GM23338 (cell line): ENCODE results near the gene USP8. TPM values are rescaled to one million over a fixed set of nuclear protein-coding genes. Genes with fewer than 3 reads are reported as not detected.

Experiments used
- ATAC-seq: fragments of 200-7000 bp; cut with Tn5 transposase; 3 replicates; pipeline ENCODE4 v1.9.1; 2020
- DNase-seq: peaks from one replicate; pipeline ENCODE4 v3.0.0-alpha.2; 2015; ENCODE audit warnings: low spot score
- H2AFZ ChIP-seq: fragments of 200-600 bp; sonication (generic); 2 replicates; pipeline ENCODE4 v1.8.0; 2016; ENCODE audit warnings: antibody characterized with exemption, mild to moderate bottlenecking, moderate library complexity
- H3F3A ChIP-seq: fragments of 200-600 bp; sonication (generic); replicated peaks from 2 replicates; pipeline ENCODE4 v1.8.0; 2017; ENCODE audit warnings: antibody characterized with exemption, mixed run types, low read depth
- H3K27ac ChIP-seq: fragments of 200-600 bp; sonication (generic); 2 replicates; pipeline ENCODE4 v1.6.1; 2016; ENCODE audit warnings: low read depth
- H3K27me3 ChIP-seq: fragments of 200-600 bp; sonication (generic); 2 replicates; pipeline ENCODE4 v1.8.0; 2016; ENCODE audit warnings: mild to moderate bottlenecking, mixed run types, moderate library complexity; ENCODE audit not compliant: insufficient read depth
- H3K36me3 ChIP-seq: fragments of 200-600 bp; sonication (generic); 2 replicates; pipeline ENCODE4 v1.8.0; 2016; ENCODE audit warnings: mild to moderate bottlenecking; ENCODE audit not compliant: insufficient read depth
- H3K4me1 ChIP-seq: fragments of 200-600 bp; sonication (generic); 2 replicates; pipeline ENCODE4 v1.8.0; 2016; ENCODE audit warnings: mild to moderate bottlenecking, moderate library complexity; ENCODE audit not compliant: insufficient read depth
- H3K4me2 ChIP-seq: fragments of 200-600 bp; sonication (generic); 2 replicates; pipeline ENCODE4 v1.7.1; 2017; ENCODE audit warnings: mixed run types
- H3K4me3 ChIP-seq: fragments of 200-600 bp; sonication (generic); 2 replicates; pipeline ENCODE4 v1.6.1; 2016; ENCODE audit warnings: mixed run types
- H3K79me2 ChIP-seq: fragments of 200-600 bp; sonication (generic); replicated peaks from 2 replicates; pipeline ENCODE4 v1.8.0; 2017; ENCODE audit warnings: mild to moderate bottlenecking; ENCODE audit not compliant: insufficient read depth
- H3K9me2 ChIP-seq: fragments of 200-600 bp; sonication (generic); 2 replicates; pipeline ENCODE4 v1.8.0; 2017; ENCODE audit not compliant: insufficient read depth
- H4K20me1 ChIP-seq: fragments of 200-600 bp; sonication (generic); replicated peaks from 2 replicates; pipeline ENCODE4 v1.8.0; 2017; ENCODE audit warnings: mild to moderate bottlenecking; ENCODE audit not compliant: insufficient read depth
- H3K27ac Mint-ChIP-seq: 2 replicates; pipeline ENCODE4 v1.8.0; 2020; ENCODE audit warnings: inconsistent platforms, mild to moderate bottlenecking, moderate library complexity, mixed read lengths
- H3K27me3 Mint-ChIP-seq: 3 replicates; pipeline ENCODE4 v1.8.0; 2022; ENCODE audit warnings: low read depth, mild to moderate bottlenecking, moderate library complexity, mixed read lengths, inconsistent platforms; ENCODE audit not compliant: insufficient read depth, poor library complexity
- H3K36me3 Mint-ChIP-seq: 3 replicates; pipeline ENCODE4 v1.8.0; 2021; ENCODE audit warnings: low read depth, mild to moderate bottlenecking, inconsistent platforms, moderate library complexity, mixed read lengths
- H3K4me1 Mint-ChIP-seq: 3 replicates; pipeline ENCODE4 v1.8.0; 2020; ENCODE audit warnings: mild to moderate bottlenecking, inconsistent platforms, mixed read lengths
- H3K4me3 Mint-ChIP-seq: 3 replicates; pipeline ENCODE4 v1.8.0; 2021; ENCODE audit warnings: moderate library complexity, mild to moderate bottlenecking, inconsistent platforms, mixed read lengths
- H3K9me3 Mint-ChIP-seq: 3 replicates; pipeline ENCODE4 v1.8.0; 2020; ENCODE audit warnings: moderate library complexity, mild to moderate bottlenecking, inconsistent platforms, mixed read lengths
- CREB1 ChIP-seq: fragments of 250-450 bp; sonication (Bioruptor Pico); IDR thresholded peaks from 2 replicates; pipeline ENCODE4 v1.5.0; 2020; ENCODE audit warnings: low read depth, mild to moderate bottlenecking, moderate library complexity
- EZH2 ChIP-seq: fragments of 200-600 bp; sonication (generic); IDR thresholded peaks from one replicate; pipeline ENCODE4 v1.8.0; 2017; ENCODE audit warnings: antibody characterized with exemption, mild to moderate bottlenecking, low read depth; ENCODE audit not compliant: unreplicated experiment
- EZH2phosphoT487 ChIP-seq: fragments of 200-600 bp; sonication (generic); IDR thresholded peaks from one replicate; pipeline ENCODE4 v1.8.1; 2018; ENCODE audit warnings: antibody characterized with exemption; ENCODE audit not compliant: unreplicated experiment
- JUNB ChIP-seq: IDR thresholded peaks from one replicate; pipeline ENCODE4 v1.6.1; 2016; ENCODE audit warnings: antibody characterized with exemption; ENCODE audit not compliant: unreplicated experiment
- NANOG ChIP-seq: IDR thresholded peaks from 2 replicates; pipeline ENCODE4 v1.6.1; 2016; ENCODE audit warnings: antibody characterized with exemption, borderline replicate concordance
- POLR2AphosphoS5 ChIP-seq: IDR thresholded peaks from 2 replicates; pipeline ENCODE4 v1.6.1; 2016; ENCODE audit warnings: antibody characterized with exemption, low read depth
- STAT1 ChIP-seq: IDR thresholded peaks from one replicate; pipeline ENCODE4 v1.6.1; 2016; ENCODE audit warnings: antibody characterized with exemption; ENCODE audit not compliant: unreplicated experiment
- ZNF114 ChIP-seq: fragments of 250-450 bp; sonication (Bioruptor Pico); IDR thresholded peaks from 2 replicates; pipeline ENCODE4 v1.5.0; 2020; ENCODE audit warnings: mild to moderate bottlenecking, moderate library complexity
- ZNF331 ChIP-seq: fragments of 250-450 bp; sonication (Bioruptor Pico); IDR thresholded peaks from 2 replicates; pipeline ENCODE4 v1.5.0; 2020; ENCODE audit warnings: low read depth, mild to moderate bottlenecking, moderate library complexity
- polyA plus RNA-seq: library from polyadenylated mRNA; unstranded; fragments of >200 nt; fragmentation: Nextera tagmentation; extraction: Ambion mirVana; gene quantifications from 2 replicates; pipeline ENCODE4 v1.2.1, GENCODE V29; 2016
- total RNA-seq: library from RNA; depleted of rRNA; stranded (reverse); fragments of >200 nt; shearing (Covaris generic); gene quantifications from 2 replicates; pipeline ENCODE4 v1.2.3, GENCODE V29; 2014
- TF ChIP-seq, protein P1 (sequence below): fragments of 250-450 bp; sonication (Bioruptor Pico); IDR thresholded peaks from 2 replicates; pipeline ENCODE4 v1.5.0; 2020; ENCODE audit warnings: mild to moderate bottlenecking, moderate library complexity
- TF ChIP-seq, protein P2 (sequence below): IDR thresholded peaks from one replicate; pipeline ENCODE4 v1.6.1; 2018; ENCODE audit warnings: antibody characterized with exemption; ENCODE audit not compliant: unreplicated experiment
- TF ChIP-seq, protein P3 (sequence below), 2 experiments: fragments of 200-600 bp in 1 of 2; sonication (generic) in 1 of 2; conservative IDR thresholded peaks; 2 replicates each; pipeline versions ENCODE4 v1.5.1 to v1.6.1; 2016 to 2017; ENCODE audit warnings: antibody characterized with exemption in 2 of 2, low read depth in 2 of 2, mild to moderate bottlenecking in 2 of 2, moderate library complexity in 1 of 2
- TF ChIP-seq, protein P4 (sequence below): IDR thresholded peaks from 2 replicates; pipeline ENCODE4 v1.6.1; 2016; ENCODE audit warnings: antibody characterized with exemption

USP8 gene
- total and polyA plus RNA-seq, 2 experiments from 2014 or later, result 64.8 to 68.6 TPM

DNA sequence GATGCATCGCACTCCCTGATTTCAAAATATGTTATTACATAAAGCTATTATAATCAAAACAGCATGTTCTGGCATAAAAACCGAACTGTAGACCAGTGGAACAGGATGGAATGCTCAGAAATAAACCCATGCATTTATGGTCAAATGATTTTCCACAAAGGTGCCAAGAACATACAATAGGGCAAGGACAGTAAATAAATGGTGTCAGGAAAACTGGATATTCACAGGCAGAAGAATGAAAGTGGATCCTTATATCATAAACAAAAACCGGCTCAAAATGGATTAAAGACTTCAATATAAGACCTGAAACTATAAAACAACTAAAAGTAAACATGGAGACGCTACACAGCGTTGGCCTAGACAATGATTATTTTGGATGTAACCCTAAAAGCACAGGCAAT, 99.6 kb downstream of the USP8 start:
- Histone ChIP-seq H3K9me2 (no peaks in the 10 kb centered on the region), H3K4me1 (no peaks in the 10 kb centered on the region), H4K20me1 (no peaks in the 10 kb centered on the region), H3K27me3 (no peaks in the 10 kb centered on the region), H3K4me2 (no peak overlapping the region), H3K79me2 (no peaks in the 10 kb centered on the region), H3K27ac (no peak overlapping the region), H3F3A (no peaks in the 10 kb centered on the region), H2AFZ (no peak overlapping the region), H3K36me3 (no peaks in the 10 kb centered on the region), H3K4me3 (no peak overlapping the region)
- Mint-ChIP-seq H3K4me3 (no peak overlapping the region), H3K36me3 (no peaks in the 10 kb centered on the region), H3K27ac (no peak overlapping the region), H3K27me3 (peaks cover 2% of the 10 kb centered on the region), H3K4me1 (no peaks in the 10 kb centered on the region), H3K9me3 (no peaks in the 10 kb centered on the region)
- no peak for ATAC-seq
- TF ChIP-seq POLR2AphosphoS5 (no peak), EZH2 (no peak), JUNB (no peak), CREB1 (CRISPR knock-in tag) (no peak), EZH2phosphoT487 (no peak), NANOG (no peak), ZNF114 (CRISPR knock-in tag) (no peak), STAT1 (no peak), ZNF331 (CRISPR knock-in tag) (no peak)
- TF ChIP-seq, protein P1, sequence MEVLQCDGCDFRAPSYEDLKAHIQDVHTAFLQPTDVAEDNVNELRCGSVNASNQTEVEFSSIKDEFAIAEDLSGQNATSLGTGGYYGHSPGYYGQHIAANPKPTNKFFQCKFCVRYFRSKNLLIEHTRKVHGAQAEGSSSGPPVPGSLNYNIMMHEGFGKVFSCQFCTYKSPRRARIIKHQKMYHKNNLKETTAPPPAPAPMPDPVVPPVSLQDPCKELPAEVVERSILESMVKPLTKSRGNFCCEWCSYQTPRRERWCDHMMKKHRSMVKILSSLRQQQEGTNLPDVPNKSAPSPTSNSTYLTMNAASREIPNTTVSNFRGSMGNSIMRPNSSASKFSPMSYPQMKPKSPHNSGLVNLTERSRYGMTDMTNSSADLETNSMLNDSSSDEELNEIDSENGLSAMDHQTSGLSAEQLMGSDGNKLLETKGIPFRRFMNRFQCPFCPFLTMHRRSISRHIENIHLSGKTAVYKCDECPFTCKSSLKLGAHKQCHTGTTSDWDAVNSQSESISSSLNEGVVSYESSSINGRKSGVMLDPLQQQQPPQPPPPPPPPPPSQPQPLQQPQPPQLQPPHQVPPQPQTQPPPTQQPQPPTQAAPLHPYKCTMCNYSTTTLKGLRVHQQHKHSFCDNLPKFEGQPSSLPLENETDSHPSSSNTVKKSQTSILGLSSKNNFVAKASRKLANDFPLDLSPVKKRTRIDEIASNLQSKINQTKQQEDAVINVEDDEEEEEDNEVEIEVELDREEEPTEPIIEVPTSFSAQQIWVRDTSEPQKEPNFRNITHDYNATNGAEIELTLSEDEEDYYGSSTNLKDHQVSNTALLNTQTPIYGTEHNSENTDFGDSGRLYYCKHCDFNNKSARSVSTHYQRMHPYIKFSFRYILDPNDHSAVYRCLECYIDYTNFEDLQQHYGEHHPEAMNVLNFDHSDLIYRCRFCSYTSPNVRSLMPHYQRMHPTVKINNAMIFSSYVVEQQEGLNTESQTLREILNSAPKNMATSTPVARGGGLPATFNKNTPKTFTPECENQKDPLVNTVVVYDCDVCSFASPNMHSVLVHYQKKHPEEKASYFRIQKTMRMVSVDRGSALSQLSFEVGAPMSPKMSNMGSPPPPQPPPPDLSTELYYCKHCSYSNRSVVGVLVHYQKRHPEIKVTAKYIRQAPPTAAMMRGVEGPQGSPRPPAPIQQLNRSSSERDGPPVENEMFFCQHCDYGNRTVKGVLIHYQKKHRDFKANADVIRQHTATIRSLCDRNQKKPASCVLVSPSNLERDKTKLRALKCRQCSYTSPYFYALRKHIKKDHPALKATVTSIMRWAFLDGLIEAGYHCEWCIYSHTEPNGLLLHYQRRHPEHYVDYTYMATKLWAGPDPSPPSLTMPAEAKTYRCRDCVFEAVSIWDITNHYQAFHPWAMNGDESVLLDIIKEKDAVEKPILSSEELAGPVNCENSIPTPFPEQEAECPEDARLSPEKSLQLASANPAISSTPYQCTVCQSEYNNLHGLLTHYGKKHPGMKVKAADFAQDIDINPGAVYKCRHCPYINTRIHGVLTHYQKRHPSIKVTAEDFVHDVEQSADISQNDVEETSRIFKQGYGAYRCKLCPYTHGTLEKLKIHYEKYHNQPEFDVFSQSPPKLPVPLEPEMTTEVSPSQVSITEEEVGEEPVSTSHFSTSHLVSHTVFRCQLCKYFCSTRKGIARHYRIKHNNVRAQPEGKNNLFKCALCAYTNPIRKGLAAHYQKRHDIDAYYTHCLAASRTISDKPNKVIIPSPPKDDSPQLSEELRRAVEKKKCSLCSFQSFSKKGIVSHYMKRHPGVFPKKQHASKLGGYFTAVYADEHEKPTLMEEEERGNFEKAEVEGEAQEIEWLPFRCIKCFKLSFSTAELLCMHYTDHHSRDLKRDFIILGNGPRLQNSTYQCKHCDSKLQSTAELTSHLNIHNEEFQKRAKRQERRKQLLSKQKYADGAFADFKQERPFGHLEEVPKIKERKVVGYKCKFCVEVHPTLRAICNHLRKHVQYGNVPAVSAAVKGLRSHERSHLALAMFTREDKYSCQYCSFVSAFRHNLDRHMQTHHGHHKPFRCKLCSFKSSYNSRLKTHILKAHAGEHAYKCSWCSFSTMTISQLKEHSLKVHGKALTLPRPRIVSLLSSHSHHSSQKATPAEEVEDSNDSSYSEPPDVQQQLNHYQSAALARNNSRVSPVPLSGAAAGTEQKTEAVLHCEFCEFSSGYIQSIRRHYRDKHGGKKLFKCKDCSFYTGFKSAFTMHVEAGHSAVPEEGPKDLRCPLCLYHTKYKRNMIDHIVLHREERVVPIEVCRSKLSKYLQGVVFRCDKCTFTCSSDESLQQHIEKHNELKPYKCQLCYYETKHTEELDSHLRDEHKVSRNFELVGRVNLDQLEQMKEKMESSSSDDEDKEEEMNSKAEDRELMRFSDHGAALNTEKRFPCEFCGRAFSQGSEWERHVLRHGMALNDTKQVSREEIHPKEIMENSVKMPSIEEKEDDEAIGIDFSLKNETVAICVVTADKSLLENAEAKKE, result no peak
- TF ChIP-seq, protein P2, sequence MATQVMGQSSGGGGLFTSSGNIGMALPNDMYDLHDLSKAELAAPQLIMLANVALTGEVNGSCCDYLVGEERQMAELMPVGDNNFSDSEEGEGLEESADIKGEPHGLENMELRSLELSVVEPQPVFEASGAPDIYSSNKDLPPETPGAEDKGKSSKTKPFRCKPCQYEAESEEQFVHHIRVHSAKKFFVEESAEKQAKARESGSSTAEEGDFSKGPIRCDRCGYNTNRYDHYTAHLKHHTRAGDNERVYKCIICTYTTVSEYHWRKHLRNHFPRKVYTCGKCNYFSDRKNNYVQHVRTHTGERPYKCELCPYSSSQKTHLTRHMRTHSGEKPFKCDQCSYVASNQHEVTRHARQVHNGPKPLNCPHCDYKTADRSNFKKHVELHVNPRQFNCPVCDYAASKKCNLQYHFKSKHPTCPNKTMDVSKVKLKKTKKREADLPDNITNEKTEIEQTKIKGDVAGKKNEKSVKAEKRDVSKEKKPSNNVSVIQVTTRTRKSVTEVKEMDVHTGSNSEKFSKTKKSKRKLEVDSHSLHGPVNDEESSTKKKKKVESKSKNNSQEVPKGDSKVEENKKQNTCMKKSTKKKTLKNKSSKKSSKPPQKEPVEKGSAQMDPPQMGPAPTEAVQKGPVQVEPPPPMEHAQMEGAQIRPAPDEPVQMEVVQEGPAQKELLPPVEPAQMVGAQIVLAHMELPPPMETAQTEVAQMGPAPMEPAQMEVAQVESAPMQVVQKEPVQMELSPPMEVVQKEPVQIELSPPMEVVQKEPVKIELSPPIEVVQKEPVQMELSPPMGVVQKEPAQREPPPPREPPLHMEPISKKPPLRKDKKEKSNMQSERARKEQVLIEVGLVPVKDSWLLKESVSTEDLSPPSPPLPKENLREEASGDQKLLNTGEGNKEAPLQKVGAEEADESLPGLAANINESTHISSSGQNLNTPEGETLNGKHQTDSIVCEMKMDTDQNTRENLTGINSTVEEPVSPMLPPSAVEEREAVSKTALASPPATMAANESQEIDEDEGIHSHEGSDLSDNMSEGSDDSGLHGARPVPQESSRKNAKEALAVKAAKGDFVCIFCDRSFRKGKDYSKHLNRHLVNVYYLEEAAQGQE, result no peak
- TF ChIP-seq, protein P3, sequence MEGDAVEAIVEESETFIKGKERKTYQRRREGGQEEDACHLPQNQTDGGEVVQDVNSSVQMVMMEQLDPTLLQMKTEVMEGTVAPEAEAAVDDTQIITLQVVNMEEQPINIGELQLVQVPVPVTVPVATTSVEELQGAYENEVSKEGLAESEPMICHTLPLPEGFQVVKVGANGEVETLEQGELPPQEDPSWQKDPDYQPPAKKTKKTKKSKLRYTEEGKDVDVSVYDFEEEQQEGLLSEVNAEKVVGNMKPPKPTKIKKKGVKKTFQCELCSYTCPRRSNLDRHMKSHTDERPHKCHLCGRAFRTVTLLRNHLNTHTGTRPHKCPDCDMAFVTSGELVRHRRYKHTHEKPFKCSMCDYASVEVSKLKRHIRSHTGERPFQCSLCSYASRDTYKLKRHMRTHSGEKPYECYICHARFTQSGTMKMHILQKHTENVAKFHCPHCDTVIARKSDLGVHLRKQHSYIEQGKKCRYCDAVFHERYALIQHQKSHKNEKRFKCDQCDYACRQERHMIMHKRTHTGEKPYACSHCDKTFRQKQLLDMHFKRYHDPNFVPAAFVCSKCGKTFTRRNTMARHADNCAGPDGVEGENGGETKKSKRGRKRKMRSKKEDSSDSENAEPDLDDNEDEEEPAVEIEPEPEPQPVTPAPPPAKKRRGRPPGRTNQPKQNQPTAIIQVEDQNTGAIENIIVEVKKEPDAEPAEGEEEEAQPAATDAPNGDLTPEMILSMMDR (conservative IDR thresholded peaks at IDR 0.05; ENCODE audit: low read depth in 2 of 2), result no peak
- TF ChIP-seq, protein P4, sequence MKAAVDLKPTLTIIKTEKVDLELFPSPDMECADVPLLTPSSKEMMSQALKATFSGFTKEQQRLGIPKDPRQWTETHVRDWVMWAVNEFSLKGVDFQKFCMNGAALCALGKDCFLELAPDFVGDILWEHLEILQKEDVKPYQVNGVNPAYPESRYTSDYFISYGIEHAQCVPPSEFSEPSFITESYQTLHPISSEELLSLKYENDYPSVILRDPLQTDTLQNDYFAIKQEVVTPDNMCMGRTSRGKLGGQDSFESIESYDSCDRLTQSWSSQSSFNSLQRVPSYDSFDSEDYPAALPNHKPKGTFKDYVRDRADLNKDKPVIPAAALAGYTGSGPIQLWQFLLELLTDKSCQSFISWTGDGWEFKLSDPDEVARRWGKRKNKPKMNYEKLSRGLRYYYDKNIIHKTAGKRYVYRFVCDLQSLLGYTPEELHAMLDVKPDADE, result no peak
- DNase-seq, result no peak
